OCI-LY1 (cell line): ENCODE results near the gene ARHGAP8.

Source experiments
- EZH2 ChIP-seq: fragments of 200-600 bp; sonication (generic), shearing (Covaris generic); IDR thresholded peaks from 2 replicates; pipeline ENCODE4 v1.8.0; 2017; ENCODE audit warnings: borderline replicate concordance, mixed run types, mild to moderate bottlenecking, antibody characterized with exemption, low read length, moderate library complexity, mixed read lengths
- TF ChIP-seq, protein P1 (sequence below): fragments of 200-600 bp; sonication (generic), shearing (Covaris generic); IDR thresholded peaks from 2 replicates; pipeline ENCODE4 v1.5.1; 2017; ENCODE audit warnings: mild to moderate bottlenecking, antibody characterized with exemption, low read length, moderate library complexity, mixed read lengths

- TF ChIP-seq, protein P1, sequence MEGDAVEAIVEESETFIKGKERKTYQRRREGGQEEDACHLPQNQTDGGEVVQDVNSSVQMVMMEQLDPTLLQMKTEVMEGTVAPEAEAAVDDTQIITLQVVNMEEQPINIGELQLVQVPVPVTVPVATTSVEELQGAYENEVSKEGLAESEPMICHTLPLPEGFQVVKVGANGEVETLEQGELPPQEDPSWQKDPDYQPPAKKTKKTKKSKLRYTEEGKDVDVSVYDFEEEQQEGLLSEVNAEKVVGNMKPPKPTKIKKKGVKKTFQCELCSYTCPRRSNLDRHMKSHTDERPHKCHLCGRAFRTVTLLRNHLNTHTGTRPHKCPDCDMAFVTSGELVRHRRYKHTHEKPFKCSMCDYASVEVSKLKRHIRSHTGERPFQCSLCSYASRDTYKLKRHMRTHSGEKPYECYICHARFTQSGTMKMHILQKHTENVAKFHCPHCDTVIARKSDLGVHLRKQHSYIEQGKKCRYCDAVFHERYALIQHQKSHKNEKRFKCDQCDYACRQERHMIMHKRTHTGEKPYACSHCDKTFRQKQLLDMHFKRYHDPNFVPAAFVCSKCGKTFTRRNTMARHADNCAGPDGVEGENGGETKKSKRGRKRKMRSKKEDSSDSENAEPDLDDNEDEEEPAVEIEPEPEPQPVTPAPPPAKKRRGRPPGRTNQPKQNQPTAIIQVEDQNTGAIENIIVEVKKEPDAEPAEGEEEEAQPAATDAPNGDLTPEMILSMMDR = no peak
- TF ChIP-seq EZH2 = no peak
Observed at GRCh38 chr22:44871782-44872181, 119.4 kb downstream of the ARHGAP8 start.
